AML-193 (cell line): ENCODE results near the gene ESRRG.

Experiments
- DNase-seq, 2 experiments: peaks; one replicate each; lab custom pipeline; 2025; lab: John Stamatoyannopoulos, UW

The ESRRG gene

DNA sequence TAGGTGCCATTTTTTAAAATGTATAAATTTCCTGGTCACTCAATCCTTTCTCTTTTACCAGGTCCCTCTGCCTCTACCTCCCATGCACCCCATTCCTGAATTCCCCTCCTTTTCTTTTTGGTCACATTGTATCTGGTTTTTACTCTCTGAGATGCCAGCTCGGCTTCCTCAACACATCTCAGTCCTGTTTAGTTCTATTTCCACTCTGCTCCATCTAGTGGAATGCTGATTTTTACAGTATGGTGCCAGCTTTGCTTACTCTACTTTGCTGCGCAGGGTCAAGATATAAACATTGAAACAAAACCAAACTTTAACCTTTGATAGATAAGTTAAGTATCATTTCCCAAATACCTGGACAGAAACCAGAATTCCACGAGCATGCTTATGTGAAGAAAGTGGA is 96.0 kb downstream of the ESRRG start:
- DNase-seq, result no peak

DNA sequence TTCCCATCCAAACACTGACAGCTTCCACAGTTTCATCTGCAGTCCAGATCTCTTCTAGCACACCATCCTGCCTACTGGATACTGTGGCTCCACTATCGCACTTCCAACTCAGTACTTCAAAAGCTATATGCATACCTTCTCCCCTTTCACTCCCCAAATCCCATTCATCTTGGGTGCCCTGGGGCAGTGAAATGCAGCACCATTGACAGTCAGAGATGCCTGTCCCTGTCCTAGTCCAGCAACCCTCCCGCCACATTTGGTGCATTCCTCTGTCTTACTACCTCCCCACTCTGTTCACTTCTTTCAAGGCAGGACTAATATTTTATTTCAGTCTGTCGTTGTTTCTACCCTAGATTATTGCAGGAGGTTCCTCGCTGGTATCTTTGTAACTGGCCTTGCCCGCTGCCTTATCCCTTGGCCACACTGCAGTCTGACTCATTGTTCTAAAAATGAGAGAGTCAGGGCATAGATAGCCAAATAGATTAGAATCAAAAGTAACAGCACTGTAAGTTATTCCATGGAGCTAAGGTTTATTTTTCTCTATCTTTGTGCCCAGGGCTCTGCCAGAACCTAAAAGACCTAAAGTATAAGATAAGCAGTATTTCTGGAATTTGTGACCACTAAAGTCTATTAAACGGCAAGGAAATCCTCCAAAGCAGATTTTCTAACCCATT is 96.7 kb downstream of the ESRRG start:
- DNase-seq, result no peak

DNA sequence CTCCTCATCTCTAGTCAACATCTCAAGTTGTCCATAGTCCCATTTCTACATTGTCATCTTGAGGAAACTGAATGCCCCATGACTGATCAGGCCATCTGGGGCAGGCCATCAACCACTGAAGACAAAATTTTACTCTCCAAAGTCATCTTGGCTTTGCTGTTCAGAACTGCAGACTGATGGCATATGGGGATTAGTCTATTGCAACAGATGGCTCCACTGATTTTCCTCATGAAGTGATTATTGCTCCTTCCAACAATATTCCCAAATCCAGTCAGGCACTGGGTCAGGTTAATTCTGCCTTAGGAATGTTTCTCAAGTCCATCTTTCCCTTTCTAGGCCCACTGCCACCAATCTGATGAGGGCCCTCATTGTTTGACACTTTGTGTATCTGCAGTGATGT is 101.7 kb downstream of the ESRRG start:
- DNase-seq, result no peak

DNA sequence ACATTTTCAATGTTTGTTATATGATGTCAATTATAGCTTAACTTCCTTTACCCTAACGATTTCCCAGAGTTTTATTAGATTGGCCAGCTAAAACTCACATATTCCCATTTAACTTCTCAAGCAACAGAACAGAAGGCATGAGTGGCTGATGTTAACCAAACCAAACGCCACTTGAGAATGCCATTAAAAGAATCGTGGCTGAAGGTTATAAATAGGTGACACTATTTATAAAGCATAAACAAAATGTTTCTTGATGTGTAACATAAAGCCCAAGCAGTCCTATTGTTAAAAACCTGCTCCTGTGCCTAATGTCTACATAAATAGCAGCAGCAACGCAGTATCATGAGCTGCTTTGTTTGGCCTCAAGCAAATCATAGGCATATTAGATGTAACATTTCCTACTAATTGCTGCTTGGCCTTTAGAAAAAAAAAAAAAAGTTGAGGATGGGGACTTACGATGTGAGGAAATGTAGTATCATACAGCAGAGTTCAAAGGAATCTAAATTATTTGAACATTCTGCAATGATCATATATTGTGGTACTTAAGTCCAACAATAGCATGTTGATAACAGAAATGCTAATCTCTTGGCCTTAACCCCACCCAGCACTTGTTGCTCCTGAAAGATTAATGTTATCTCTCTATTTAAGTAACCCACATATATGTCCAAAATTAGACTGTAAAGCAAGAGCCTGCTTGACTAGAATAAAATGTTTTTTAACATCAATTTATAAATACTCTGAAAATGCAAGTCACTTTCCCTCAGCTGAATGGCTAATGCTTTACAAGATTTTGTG is 106.0 kb downstream of the ESRRG start:
- no peak for DNase-seq

DNA sequence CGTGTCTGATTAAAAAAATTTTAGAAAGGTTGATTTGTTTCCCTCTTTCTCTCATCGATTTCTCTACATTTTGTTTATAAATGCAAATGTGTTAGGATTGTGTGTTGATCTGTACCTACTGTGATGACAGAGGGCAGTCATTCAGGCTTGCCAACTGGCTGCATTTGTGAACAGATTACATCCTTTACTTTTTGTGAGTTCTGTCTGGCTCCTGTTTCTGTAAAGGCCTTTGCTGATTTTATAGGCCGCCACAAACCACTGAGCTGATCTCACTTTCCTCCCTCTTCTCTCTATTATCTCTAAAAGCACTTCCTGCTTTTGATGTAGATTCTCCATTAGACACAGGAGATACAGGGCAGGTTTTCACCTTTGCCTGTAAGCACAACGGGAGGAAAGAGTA is 106.8 kb downstream of the ESRRG start:
- DNase-seq, result no peak

DNA sequence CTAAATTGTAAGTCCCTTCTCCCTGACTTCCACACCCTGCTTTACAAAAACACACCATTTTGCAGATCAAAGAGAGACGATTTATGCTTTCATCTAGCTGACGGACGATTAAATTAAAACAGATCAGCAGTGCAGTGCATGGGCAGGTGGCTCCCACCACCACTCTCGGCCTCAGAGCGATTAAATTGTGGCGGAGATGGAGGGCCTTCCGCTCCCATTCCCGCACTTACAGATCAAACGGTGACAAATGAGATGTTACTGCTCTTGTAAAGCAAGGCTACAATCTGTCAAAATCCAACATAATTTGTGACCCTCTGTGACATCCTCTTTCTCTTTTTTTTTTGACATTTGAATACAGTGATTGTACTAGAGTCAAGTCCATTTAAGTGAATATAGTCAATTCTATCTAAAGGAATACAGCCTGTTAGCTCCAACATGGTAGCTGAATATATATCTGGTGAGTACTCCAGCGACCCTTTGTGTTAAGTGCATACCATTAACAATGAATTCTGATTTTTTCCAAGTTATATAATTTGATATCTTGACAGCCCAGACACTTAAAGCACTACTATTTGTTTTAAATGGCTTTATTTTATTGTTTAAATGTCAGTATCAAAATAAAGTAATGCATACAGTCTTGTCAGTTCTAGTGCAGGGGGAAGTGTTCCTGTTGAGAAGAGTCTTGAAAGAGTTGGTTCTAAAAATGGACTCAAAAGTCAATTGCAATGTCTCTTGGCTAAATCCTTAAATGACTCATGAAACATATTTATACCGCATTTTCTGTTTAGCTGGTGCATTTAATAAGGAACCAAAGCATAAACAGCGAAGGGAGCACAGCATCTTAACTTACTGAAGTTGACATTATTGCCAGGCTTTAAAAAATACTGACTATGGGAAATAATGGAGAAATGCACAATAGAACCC is 109.0 kb downstream of the ESRRG start:
- no peak for DNase-seq

DNA sequence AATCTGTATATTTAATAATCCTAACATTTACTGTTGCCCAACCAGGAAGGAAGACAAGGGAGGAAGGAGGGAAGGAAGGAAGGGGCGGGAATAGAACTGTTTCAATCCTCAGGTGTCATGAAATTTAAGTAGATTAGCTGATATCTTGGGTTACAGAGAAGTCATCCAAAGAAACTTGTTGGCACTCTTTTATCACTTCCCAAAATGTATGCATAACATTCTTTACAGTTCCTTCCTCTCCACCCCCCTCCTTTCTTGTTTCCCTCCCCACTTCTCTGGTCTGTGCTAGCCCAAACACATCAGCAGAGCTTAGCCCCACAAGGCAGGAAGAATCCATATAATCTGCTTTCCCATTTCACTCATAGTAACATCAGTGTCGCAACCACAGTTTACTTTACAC is 110.9 kb downstream of the ESRRG start:
- DNase-seq, result no peak

DNA sequence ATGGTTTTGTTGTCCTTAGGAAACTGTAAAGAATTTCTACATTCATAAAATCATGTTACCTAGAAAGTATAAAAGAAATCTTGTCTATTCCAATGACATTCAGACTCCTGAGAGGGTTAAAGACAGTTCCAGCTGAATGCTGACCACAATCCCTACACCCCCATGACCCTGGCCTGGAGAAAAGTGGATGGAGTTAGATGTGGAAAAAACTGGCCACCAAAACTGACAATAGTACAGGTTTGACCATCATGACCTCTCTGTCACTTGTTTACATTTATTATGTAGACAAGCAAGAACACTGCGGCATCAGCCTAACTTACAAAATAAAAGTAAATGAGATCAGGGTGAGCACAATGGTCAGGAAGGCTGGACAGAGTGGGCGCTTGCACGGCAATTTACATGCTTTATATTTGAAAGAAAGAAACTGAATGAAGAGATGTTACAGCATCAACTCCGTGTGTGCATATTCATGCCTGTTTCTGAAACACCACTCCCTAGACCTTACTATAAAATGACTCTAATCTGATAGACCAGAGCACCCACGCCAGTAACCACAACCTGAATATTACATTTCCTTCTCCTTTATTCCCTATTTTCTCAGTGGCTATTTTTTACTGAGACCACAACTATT is 116.0 kb downstream of the ESRRG start:
- DNase-seq, result no peak

DNA sequence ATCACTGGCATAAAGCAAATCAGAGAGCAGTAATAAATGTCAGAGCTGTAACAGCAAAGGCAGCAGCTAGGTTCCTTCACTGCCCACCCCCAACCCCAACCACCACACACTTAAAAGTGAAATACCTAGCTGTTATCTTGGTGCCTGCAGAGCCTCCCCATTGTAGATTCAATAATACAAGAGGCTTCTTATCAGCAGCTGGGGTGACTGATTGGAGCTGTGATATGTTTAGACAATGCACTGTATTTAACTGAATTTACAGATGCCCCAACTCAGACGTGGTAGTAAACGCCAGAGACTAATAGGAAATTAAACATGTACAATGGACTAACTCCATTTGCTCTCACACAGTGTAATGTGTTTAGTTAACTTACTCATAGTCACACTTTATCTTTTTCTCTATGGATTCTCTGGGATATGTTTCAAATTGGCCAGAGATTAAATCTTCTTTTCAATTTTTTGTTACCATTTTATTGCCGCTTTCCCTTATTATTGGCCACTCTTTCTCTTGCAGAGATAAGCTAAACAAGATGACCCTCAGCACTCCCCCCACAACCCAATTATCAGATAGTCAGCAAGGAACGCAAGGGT is 117.1 kb downstream of the ESRRG start:
- DNase-seq, result no peak

DNA sequence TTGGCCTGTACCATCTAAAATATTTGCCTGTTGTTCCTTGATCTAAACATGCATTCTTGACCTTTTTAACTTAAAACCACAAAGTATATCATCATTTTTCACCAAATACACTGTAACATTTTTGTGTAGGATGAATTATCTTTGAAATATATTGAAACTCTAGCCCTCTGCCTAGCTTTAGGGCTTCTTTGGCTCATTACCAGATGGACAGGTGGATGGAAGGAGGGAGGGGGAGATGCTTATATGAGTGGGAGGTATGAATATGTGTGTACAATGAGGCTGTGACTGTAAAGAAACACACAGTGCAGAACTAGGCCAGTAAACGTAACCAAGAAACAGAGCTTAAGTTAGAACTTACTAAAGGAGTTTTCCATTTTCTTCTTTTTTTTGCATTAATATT is 118.5 kb downstream of the ESRRG start:
- no peak for DNase-seq

DNA sequence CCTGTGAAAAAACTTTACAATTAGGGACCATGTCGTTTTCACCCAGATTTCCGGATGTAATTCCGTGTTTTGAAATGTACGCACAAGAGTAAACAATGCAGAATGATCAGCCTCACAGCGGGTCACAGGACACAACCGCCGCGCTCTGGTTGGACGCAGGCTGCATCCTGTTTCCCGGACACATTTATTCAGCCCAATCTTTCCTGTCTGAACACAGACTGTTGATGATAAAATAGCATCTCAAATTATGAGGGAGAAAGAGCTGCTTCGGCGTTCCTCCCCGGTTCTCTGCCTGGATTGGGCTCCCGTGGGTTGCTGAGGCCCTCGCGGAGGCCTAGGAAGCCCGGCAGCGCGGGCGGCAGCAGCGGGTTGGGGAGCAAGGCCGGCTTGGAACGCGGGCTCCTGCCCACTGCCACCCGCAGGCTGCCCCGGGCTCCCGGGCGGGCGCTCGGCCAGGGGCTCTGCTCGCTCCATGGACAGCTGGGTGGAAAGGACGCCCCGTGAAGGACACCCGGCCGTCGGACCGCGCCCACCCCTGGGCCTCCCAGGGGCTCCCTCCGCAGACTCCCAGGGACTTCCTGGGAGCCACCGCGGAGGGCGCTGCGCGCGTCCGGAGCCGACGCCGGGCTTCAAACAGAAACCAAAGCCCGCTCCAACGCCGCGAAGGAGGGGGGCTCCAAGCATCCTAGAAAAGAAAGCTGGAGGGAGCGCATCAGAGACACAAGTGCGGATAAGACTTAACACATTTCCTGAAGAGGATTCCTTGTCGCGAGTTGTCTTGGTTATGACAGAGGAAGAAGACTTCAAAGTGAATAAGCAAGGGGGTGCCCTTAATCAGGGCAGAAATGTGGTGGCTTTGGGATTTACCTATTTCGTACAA is 122.3 kb downstream of the ESRRG start:
- no peak for DNase-seq

DNA sequence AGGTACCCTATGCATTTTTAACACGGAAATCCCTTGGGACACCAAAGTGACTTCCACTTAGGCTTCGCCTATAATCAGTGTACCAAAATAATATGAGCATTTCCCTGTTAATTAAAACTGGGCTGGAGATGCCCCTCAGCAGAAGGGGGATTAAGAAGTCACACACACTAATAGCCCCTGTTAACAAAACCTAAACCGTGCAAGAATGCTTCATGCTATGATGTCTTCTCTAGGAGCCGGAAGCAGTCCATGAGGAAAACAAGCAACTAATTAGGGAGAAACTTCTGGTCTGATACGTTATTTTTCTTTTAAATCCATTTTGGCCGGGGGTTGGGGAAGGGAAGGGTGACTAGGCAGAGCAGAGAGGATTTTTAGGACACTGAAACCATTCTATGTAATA is 123.4 kb downstream of the ESRRG start:
- no peak for DNase-seq

DNA sequence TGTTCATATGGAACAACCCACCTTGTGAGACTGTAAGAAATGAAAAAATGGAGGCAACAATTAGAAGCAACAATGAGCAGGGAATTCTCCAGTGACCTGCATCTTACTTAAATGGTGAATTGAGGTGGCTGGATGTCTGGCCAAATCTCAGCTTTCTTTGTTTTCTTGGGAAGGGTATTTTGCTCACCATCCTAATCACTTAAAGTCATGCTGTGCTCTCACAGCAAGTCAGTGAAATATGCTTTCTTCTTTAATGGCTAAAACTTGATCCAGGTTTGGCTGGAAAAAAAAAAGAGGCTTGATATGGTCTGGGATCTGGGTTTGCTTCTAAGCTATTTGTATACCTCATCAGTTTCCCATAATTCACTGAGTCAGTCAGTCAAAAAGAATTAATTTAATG is 124.8 kb downstream of the ESRRG start:
- DNase-seq, result no peak

DNA sequence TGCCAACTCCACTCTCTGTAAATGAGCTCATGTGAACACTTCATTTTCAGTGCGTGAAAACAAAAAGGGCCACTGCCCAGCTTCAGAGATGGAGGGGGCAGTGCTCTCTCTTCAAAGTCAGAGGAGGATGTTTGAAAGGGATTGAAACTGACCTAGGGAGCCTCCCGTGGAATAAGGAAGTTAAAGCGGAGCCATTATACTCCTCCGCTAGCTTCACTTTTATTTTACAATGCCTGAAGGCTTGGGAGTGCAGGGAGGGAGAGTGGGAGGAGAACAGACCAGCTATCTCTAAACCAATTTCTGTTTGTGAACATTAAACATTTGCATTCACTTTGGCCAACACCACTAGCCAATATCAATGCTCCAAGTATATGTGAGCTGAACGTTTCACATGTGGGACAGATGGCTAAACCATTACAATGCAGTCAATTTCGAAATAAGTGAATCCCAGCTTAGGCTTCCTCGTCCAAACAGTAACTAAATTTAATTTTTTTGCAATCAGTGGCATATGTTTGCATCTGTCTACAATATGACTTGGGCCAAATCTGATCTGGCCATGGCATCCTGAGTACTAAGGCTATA is 126.9 kb downstream of the ESRRG start:
- no peak for DNase-seq

DNA sequence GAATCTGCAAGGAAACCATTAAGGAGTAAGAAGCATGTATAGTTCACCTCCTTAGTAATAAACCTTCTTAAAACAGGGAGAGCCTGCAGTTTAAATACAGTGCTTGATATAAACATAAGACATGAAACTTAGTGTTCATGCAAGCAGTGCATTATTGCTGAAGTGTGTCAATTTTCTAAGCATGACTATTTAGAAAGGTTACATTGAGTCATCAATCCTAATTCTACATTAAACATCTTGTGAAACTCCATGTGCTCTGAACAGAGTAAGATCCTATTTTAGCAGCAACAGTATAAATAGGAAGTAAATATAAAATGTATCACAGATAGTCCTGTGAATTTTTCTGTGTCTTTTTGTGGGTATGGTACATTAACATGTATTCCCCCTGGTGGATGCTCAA is 135.5 kb downstream of the ESRRG start:
- no peak for DNase-seq

DNA sequence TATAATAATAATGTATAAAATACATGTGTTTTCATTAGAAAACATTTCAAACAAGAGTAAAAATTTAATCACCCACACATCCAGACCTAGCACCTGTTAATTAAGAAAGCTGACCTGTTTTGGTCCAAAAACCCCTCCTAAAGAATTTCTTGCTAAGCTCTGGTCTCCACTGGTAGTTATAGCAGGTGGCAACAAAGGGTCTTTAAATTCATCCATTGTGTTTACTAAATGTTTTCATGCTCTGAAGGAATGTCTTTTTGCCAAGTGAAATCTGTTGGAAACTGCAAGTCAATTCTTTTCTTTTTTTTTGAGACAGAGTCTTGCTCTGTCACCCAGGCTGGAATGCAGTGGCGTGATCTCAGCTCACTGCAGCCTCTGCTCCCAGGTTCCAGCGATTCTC is 141.1 kb downstream of the ESRRG start:
- no peak for DNase-seq

DNA sequence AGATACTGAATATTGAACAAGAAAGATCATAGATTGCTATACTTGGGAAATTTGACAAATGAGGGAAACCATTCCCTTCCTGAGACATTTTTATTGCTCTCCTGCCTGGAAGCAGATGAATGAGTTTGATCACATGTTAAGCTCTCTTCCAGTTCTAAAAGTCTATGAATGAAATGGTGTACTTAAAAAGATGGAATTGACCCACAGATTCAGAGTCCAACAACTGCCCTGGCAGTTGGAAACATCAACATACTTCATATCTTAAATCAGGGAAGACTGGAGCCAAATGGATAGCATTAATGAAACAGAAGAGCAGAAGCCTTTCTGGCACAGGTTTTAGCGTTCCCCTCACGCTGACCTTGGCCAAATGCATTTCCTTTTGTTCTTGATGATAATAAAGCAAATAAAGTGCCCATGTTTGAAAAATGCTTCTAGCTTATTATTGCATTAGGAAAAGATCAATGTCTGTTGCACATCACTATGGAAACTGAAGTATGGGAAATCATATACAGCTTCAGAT is 142.6 kb downstream of the ESRRG start:
- no peak for DNase-seq

DNA sequence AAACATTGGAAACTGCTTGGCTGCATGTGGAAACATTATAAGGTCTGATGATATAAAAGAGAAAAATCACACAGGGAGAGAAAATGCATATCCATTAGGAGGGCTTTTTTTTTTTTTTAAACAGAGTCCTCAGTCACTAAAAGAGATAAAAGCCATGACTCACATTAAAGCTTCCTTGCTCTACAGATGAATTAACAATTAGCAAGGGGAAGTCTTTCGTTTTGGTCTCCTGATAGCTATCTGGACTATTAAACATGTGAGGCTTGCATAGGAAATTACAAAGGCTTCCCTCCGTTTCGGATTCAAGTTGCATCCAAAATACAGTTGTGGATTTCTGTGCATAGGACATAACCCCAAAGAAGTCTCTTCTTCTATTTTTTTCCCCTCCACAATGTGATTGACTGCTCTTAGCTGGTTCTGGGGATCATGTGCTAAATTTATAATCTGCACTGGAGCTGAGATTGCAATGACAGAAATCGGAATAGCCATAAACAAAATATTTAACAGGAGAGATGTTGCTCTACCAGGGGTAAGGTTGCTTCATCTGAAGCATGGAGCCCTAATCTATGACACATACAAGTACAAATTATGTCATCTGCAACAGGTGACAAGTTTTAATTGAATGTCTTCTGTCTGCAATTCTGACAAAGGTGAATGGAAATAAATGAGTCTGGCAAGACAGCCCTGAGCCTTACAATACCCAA is 146.8 kb downstream of the ESRRG start:
- no peak for DNase-seq

DNA sequence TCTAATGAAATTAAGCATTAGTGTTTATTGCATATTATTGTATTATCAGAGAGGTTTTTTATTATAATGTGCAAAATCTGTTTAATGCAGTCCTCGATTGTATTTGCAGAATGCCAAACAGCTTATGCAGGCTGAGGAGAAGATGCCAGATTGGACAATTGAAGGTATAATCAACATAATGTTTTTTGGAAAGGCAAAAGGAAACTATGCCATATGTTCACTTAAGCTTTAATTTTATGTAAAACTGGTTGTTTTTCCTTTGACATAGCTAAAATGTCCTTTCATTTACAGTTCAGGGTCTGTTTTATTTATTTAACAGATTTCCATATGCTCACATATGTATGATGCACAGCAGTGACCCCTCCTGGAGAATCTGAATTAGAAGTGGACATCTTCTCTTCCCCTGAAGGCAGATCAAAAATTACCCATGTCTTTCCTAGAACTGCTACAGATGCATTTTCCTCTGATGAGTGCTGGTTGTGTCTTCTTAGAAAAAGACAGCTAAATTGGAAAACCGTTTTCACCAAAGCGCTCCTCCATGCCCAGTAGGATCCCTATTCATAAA is 156.5 kb downstream of the ESRRG start:
- DNase-seq, result peak; percentile 0
